Transverse colon (tissue), 4 donors: ENCODE data around the gene PHOX2A. TPM values are rescaled to one million over a fixed set of nuclear protein-coding genes. Genes with fewer than 3 reads are reported as not detected.

Experiments used
- DNase-seq: peaks from one replicate; pipeline ENCODE4 v3.0.0-alpha.2; 2019
- H3K27ac ChIP-seq, 4 donors: fragments of 200-600 bp; sonication (generic); 2 replicates each; pipeline ENCODE4 v1.5.1; 2016 to 2018; ENCODE audit warnings: inconsistent platforms in 4 of 4
- H3K27me3 ChIP-seq: fragments of 200-600 bp; sonication (generic); 2 replicates; pipeline ENCODE4 v1.5.1; 2017; ENCODE audit warnings: inconsistent platforms
- H3K36me3 ChIP-seq, 4 donors: fragments of 200-600 bp; sonication (generic); 2 replicates each; pipeline ENCODE4 v1.5.1; 2017 to 2019; ENCODE audit warnings: inconsistent platforms in 4 of 4
- H3K4me1 ChIP-seq, 4 donors: fragments of 200-600 bp; sonication (generic); 2 replicates each; pipeline ENCODE4 v1.5.1; 2017 to 2020; ENCODE audit warnings: inconsistent platforms in 4 of 4
- H3K4me3 ChIP-seq, 4 donors: fragments of 200-600 bp; sonication (generic); 1 replicate in 1 of 4; 2 replicates in 3 of 4; pipeline versions ENCODE4 v1.5.1 to v1.6.1; 2017 to 2019; ENCODE audit warnings: inconsistent platforms in 4 of 4
- H3K9me3 ChIP-seq, 2 donors: fragments of 200-600 bp; sonication (generic); 2 replicates each; pipeline ENCODE4 v1.5.1; 2017 to 2019; ENCODE audit warnings: inconsistent platforms in 2 of 2
- CTCF ChIP-seq, 5 experiments: fragments of 200-600 bp in 3 of 5; fragments of 450-650 bp in 2 of 5; sonication (generic) in 3 of 5; IDR thresholded peaks; 1 replicate in 2 of 5; 2 replicates in 3 of 5; pipeline ENCODE4 v1.5.1; 2016 to 2017; ENCODE audit warnings: antibody characterized with exemption in 5 of 5, inconsistent platforms in 3 of 5, mild to moderate bottlenecking in 2 of 5, moderate library complexity in 1 of 5
- EP300 ChIP-seq: sonication (generic); formaldehyde crosslinking; IDR thresholded peaks from one replicate; pipeline ENCODE4 v1.6.1; 2017; ENCODE audit warnings: antibody characterized with exemption, low read depth
- POLR2A ChIP-seq: fragments of 450-650 bp; IDR thresholded peaks from one replicate; pipeline ENCODE4 v1.6.1; 2016; ENCODE audit warnings: antibody characterized with exemption, mild to moderate bottlenecking, moderate library complexity
- POLR2AphosphoS5 ChIP-seq, 3 donors: sonication (generic); formaldehyde crosslinking; IDR thresholded peaks; one replicate each; pipeline ENCODE4 v1.6.1; 2016; ENCODE audit warnings: antibody characterized with exemption in 3 of 3
- WGBS, 2 donors: methylation state at CpG; one replicate each; pipeline ENCODE4 v1.1.5; 2018; ENCODE audit warnings: low coverage in 1 of 2; 5-methylcytosine and 5-hydroxymethylcytosine counted together
- in situ Hi-C, 4 donors: fragments of 200-750 bp; cut with MboI; loops; one replicate each; pipeline versions ENCODE4 v1.15.0 to v1.15.1; 2017; ENCODE audit warnings: low sequenced_read_pairs in 3 of 4, low pct_ligation_motif_present in 1 of 4, low pct_unique_long_range_greater_than_20kb in 1 of 4
- intact Hi-C: fragments of 100-400 bp; cut with DNase I; formaldehyde crosslinking; loops from one replicate; pipeline ENCODE4 v1.15.1; 2023; ENCODE audit warnings: low total_unique reads
- total RNA-seq, 4 donors: library from RNA; depleted of rRNA; stranded (reverse); fragments of >200 nt; gene quantifications; one replicate each; pipeline ENCODE4 v1.1.0, GENCODE V29; 2016

The PHOX2A gene
- total RNA-seq, 4 donors from 2014 or later, result 0.41 to 2.6 (median 0.70) TPM

DNA sequence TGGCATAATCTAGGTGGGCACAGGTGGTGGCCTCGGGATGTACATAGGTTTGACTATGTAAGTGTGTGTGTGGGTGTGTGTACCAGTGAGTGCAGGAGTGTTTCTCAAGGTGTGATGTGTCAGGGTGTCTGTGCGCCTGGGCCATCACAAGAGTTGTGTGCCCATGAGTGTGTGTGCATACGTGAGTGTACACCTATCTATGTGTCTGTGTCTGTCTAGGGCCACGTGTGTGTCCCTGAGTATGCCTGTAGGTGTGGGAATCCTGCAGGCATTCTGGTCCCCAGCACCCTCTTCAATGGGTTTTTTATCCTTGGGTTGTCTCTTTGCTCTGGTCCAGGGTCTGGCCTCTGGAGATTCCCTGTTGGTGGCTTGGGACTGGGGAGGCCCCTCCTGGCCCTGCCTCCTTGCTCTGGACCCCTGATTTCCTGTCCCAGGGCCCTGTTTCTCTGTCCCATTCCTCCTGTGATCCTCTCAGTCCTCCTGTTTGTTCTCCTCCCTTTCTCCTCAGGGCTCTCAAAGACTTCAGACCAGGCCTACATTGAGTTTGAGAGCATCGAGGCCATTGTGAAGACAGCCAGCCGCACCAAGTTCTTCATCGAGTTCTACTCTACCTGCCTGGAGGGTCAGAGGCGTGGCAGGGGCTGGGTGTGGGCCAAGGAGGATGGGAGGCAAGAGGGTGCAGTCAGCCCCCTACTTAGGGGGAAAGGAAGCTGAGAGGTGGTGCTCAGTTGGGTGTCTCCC lies 10.0 kb downstream of the PHOX2A start:
- intact Hi-C loops (no loop called here), in situ Hi-C loops (no loop called here)
- Histone ChIP-seq H3K4me3 (no peak overlapping the region), H3K27ac (no peak overlapping the region), H3K36me3 (peaks cover 0 to 63% (median 18%) of the 10 kb centered on the region in 4 donors), H3K4me1 (peaks cover 1 to 23% (median 19%) of the 10 kb centered on the region in 4 donors), H3K27me3 (no peaks in the 10 kb centered on the region), H3K9me3 (no peaks in the 10 kb centered on the region)
- no peak for DNase-seq
- no peak for TF ChIP-seq POLR2A
- no peak for TF ChIP-seq EP300
- no peak for TF ChIP-seq CTCF (IDR thresholded peaks at IDR 0.05)
- TF ChIP-seq POLR2AphosphoS5 (IDR thresholded peaks at IDR 0.05), result no peak
- WGBS, 2 donors, result 17 to 85% methylated on average over 1 to 8 of the region's 8 CpGs

DNA sequence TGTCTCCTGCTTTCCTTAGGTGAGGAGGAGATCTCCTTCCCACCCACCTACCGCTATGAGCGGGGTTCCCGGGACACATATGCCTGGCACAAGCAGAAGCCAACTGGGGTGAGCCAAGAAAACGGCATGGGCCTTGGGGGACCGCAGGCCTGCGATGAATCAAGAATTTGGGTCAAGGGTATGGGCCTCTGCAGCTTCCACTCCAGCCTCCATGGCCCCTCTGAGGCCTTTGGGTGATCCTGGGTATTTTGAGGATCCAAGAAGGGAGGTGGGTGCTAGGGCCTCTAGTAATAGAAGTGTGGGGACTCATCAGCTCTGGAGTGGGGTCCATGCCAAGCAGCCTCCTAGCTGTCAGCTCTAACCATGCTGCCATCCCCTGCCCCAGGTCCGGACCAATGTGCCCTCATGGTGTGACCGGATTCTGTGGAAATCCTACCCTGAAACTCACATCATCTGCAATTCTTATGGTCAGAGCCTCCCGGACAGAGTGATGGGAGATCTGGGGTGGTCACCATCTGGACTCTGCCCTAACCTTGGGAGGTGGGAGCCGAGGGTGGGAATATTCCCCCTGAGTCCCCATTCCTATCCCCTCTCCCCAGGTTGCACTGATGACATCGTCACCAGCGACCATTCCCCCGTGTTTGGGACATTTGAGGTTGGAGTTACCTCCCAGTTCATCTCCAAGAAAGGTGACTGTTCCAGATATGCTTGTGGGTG lies 10.8 kb downstream of the PHOX2A start:
- DNase-seq, result no peak
- H3K27me3 ChIP-seq, result no peaks in the 10 kb centered on the region
- TF ChIP-seq POLR2AphosphoS5 (IDR thresholded peaks at IDR 0.05), result no peak
- TF ChIP-seq CTCF (IDR thresholded peaks at IDR 0.05), result no peak
- no peak for TF ChIP-seq EP300
- TF ChIP-seq POLR2A, result no peak
- no peak overlapping the region for H3K4me3 ChIP-seq
- H3K4me1 ChIP-seq, result peaks cover 0 to 16% (median 12%) of the 10 kb centered on the region in 4 donors
- in situ Hi-C loops (no loop called here), intact Hi-C loops (no loop called here)
- H3K9me3 ChIP-seq, result no peaks in the 10 kb centered on the region
- H3K36me3 ChIP-seq, result peaks cover 0 to 70% (median 18%) of the 10 kb centered on the region in 4 donors
- 96% methylated on average over 13 of the region's 13 CpGs; no CpG with 5 or more reads in 1 of the 2 donors for WGBS, 2 donors
- no peak overlapping the region for H3K27ac ChIP-seq

GRCh38 chr11:72232260-72233055 lies 11.5 kb downstream of the PHOX2A start:
- Histone ChIP-seq H3K27me3 (no peaks in the 10 kb centered on the region), H3K27ac (no peak overlapping the region), H3K4me1 (peaks cover 0 to 8% (median 5%) of the 10 kb centered on the region in 4 donors), H3K9me3 (no peaks in the 10 kb centered on the region), H3K4me3 (no peak overlapping the region), H3K36me3 (peaks cover 0 to 68% (median 18%) of the 10 kb centered on the region in 4 donors)
- TF ChIP-seq EP300 (no peak), POLR2A (no peak), POLR2AphosphoS5 (IDR thresholded peaks at IDR 0.05) (no peak), CTCF (IDR thresholded peaks at IDR 0.05) (no peak)
- intact Hi-C loops (no loop called here), in situ Hi-C loops (no loop called here)
- WGBS, 2 donors, result 60 to 89% methylated on average over 2 to 18 of the region's 18 CpGs
- no peak for DNase-seq
